Thoracic aorta (tissue), 2 donors: ENCODE results near the gene CAMSAP1. TPM values are rescaled to one million over a fixed set of nuclear protein-coding genes. Genes with fewer than 3 reads are reported as not detected.

Experiments used
- ATAC-seq: fragments of 150-250 bp; one replicate; pipeline ENCODE4 v1.8.0; 2017; ENCODE audit warnings: low read depth; ENCODE audit not compliant: insufficient number of reproducible peaks, low FRiP score
- DNase-seq: peaks from one replicate; pipeline ENCODE4 v3.0.0-alpha.2; 2020; ENCODE audit warnings: low spot score
- H3K27ac ChIP-seq, 2 donors: fragments of 200-600 bp; sonication (generic); 1 replicate in 1 of 2; 2 replicates in 1 of 2; pipeline ENCODE4 v1.5.1; 2016; ENCODE audit warnings: mild to moderate bottlenecking in 2 of 2, moderate library complexity in 2 of 2
- H3K27me3 ChIP-seq: fragments of 200-600 bp; sonication (generic); replicated peaks from 2 replicates; pipeline ENCODE4 v1.6.0; 2016; ENCODE audit warnings: mild to moderate bottlenecking; ENCODE audit not compliant: insufficient read depth
- H3K36me3 ChIP-seq: fragments of 200-600 bp; sonication (generic); one replicate; pipeline ENCODE4 v1.5.1; 2016
- H3K4me1 ChIP-seq, 2 donors: fragments of 200-600 bp; sonication (generic); 1 replicate in 1 of 2; 2 replicates in 1 of 2; pipeline versions ENCODE4 v1.5.1 to v1.6.0; 2016; ENCODE audit warnings: low read depth in 2 of 2, mild to moderate bottlenecking in 1 of 2; ENCODE audit not compliant: control insufficient read depth in 1 of 2
- H3K4me3 ChIP-seq: fragments of 200-600 bp; sonication (generic); 2 replicates; pipeline ENCODE4 v1.5.1; 2016; ENCODE audit warnings: mild to moderate bottlenecking
- H3K9me3 ChIP-seq: fragments of 200-600 bp; sonication (generic); 2 replicates; pipeline ENCODE4 v1.5.1; 2016
- CTCF ChIP-seq: fragments of 200-600 bp; sonication (generic); IDR thresholded peaks from one replicate; pipeline ENCODE4 v1.5.1; 2019; ENCODE audit warnings: antibody characterized with exemption
- total RNA-seq, 2 donors: library from RNA; depleted of rRNA; stranded (reverse); fragments of >200 nt; gene quantifications; one replicate each; pipeline versions ENCODE4 v1.1.0 to v1.2.3, GENCODE V29; 2016

CAMSAP1 gene
- total RNA-seq, 2 donors from 2014 or later = 19.1 to 20.2 TPM

- TF ChIP-seq CTCF = no peak
- DNase-seq (no peak), ATAC-seq (no peak)
- peaks cover 16 to 45% of the 10 kb centered on the region in 2 donors for H3K4me1 ChIP-seq
- H3K4me3 ChIP-seq = no peak overlapping the region
- no peaks in the 10 kb centered on the region for H3K9me3 ChIP-seq
- H3K27me3 ChIP-seq = no peaks in the 10 kb centered on the region
- no peak overlapping the region for H3K27ac ChIP-seq
- no peaks in the 10 kb centered on the region for H3K36me3 ChIP-seq
Observed at GRCh38 chr9:135884328-135885035, 22.9 kb downstream of the CAMSAP1 start.

- Histone ChIP-seq H3K9me3 (no peaks in the 10 kb centered on the region), H3K4me3 (no peak overlapping the region), H3K36me3 (no peaks in the 10 kb centered on the region), H3K27me3 (no peaks in the 10 kb centered on the region), H3K27ac (no peak overlapping the region), H3K4me1 (peaks cover 19 to 55% of the 10 kb centered on the region in 2 donors)
- no peak for TF ChIP-seq CTCF
- no peak for DNase-seq
- no peak for ATAC-seq
Observed at GRCh38 chr9:135883410-135884089, 23.8 kb downstream of the CAMSAP1 start.

DNA sequence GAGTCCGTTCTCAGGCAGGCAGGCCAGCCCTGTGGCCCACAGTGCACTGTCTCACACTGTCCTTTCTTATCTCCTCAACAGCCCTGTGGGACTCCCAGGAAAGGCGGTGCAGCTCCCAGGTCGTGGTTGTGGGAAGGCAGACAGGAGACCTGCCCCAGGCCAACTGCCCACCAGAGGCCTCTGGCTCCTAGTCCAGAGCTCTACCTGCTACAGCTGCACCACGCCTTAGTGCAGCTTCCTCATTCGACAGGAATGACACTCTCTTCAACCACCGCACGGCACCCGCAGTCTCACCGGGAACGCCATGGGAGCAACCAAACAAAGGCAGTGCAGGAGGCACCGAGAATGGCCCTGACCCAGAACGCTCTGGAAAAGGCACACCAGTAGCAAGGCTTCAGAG is 25.3 kb downstream of the CAMSAP1 start:
- no peak for TF ChIP-seq CTCF
- no peaks in the 10 kb centered on the region for H3K27me3 ChIP-seq
- no peaks in the 10 kb centered on the region for H3K9me3 ChIP-seq
- H3K4me1 ChIP-seq = peaks cover 15 to 42% of the 10 kb centered on the region in 2 donors
- ATAC-seq (no peak), DNase-seq (no peak)
- H3K27ac ChIP-seq = no peak overlapping the region
- no peak overlapping the region for H3K4me3 ChIP-seq
- no peaks in the 10 kb centered on the region for H3K36me3 ChIP-seq

- Histone ChIP-seq H3K27me3 (no peaks in the 10 kb centered on the region), H3K27ac (no peak overlapping the region), H3K4me1 (peaks cover 8 to 27% of the 10 kb centered on the region in 2 donors), H3K36me3 (no peaks in the 10 kb centered on the region), H3K4me3 (no peak overlapping the region), H3K9me3 (no peaks in the 10 kb centered on the region)
- DNase-seq = no peak
- no peak for TF ChIP-seq CTCF
- no peak for ATAC-seq
Observed at GRCh38 chr9:135880438-135880837, 26.9 kb downstream of the CAMSAP1 start.

GRCh38 chr9:135879619-135880018 is 27.7 kb downstream of the CAMSAP1 start:
- no peaks in the 10 kb centered on the region for H3K27me3 ChIP-seq
- no peak for ATAC-seq
- no peak overlapping the region for H3K27ac ChIP-seq
- no peaks in the 10 kb centered on the region for H3K36me3 ChIP-seq
- no peaks in the 10 kb centered on the region for H3K9me3 ChIP-seq
- H3K4me3 ChIP-seq = no peak overlapping the region
- peaks cover 2 to 19% of the 10 kb centered on the region in 2 donors for H3K4me1 ChIP-seq
- DNase-seq = no peak
- no peak for TF ChIP-seq CTCF
